HEK293 (cell line): ENCODE measurements around the gene FFAR2.

Experiments
- CTCF ChIA-PET: fragments of 350-600 bp; formaldehyde crosslinking; extraction: SDS; loops from one replicate; lab custom pipeline; 2021; ENCODE audit warnings: antibody characterized with exemption; lab: Yijun Ruan, JAX
- POLR2A ChIA-PET: fragments of 300-600 bp; formaldehyde crosslinking; extraction: SDS; loops from one replicate; lab custom pipeline; 2020; ENCODE audit warnings: antibody characterized with exemption, inconsistent platforms; lab: Yijun Ruan, JAX
- H3K27ac ChIP-seq: fragments of 200-500 bp; sonication (Bioruptor generic); 2 replicates; pipeline ENCODE4 v1.5.1; 2014; ENCODE audit warnings: low read depth, low read length, control low read depth, inconsistent platforms; ENCODE audit errors: extremely low read depth
- H3K36me3 ChIP-seq, 2 experiments: fragments of 200-500 bp in 1 of 2; sonication (Bioruptor generic) in 1 of 2; 1 replicate in 1 of 2; 2 replicates in 1 of 2; pipeline ENCODE4 v1.5.1; 2014 to 2017; ENCODE audit warnings: inconsistent platforms in 2 of 2, low read length in 2 of 2; ENCODE audit not compliant: control insufficient read depth in 2 of 2, insufficient read depth in 1 of 2
- H3K4me1 ChIP-seq: fragments of 200-500 bp; sonication (Bioruptor generic); 2 replicates; pipeline ENCODE4 v1.5.1; 2014; ENCODE audit warnings: mild to moderate bottlenecking, low read length, inconsistent platforms; ENCODE audit not compliant: control insufficient read depth, insufficient read depth
- H3K4me3 ChIP-seq: 2 replicates; pipeline ENCODE4 v1.5.1; 2011; ENCODE audit warnings: low read depth, mild to moderate bottlenecking, control low read depth, low read length, moderate library complexity
- H3K9me3 ChIP-seq: fragments of 200-500 bp; sonication (Bioruptor generic); 2 replicates; pipeline ENCODE4 v1.5.1; 2014; ENCODE audit warnings: low read depth, low read length, inconsistent platforms; ENCODE audit not compliant: control insufficient read depth, insufficient read depth
- BCL11B ChIP-seq: fragments of 450-650 bp; formaldehyde crosslinking; IDR thresholded peaks from 2 replicates; pipeline ENCODE4 v1.5.1; 2016; ENCODE audit warnings: low read depth, missing biosample characterization, missing genetic modification characterization
- GLIS2 ChIP-seq: fragments of 450-650 bp; formaldehyde crosslinking; IDR thresholded peaks from 2 replicates; pipeline ENCODE4 v1.5.1; 2016; ENCODE audit warnings: missing biosample characterization, missing genetic modification characterization
- HOXC10 ChIP-seq: sonication (generic); formaldehyde crosslinking; IDR thresholded peaks from 2 replicates; pipeline ENCODE4 v1.8.1; 2023; ENCODE audit warnings: mild to moderate bottlenecking, missing genetic modification reagents
- IKZF3 ChIP-seq: fragments of 450-650 bp; IDR thresholded peaks from 2 replicates; pipeline ENCODE4 v1.5.0; 2018; ENCODE audit warnings: missing biosample characterization, mild to moderate bottlenecking, missing genetic modification characterization, moderate library complexity
- OVOL3 ChIP-seq: fragments of 450-650 bp; formaldehyde crosslinking; IDR thresholded peaks from 2 replicates; pipeline ENCODE4 v1.5.1; 2016; ENCODE audit warnings: missing biosample characterization, missing genetic modification characterization
- ZBTB17 ChIP-seq: fragments of 450-650 bp; formaldehyde crosslinking; IDR thresholded peaks from 2 replicates; pipeline ENCODE4 v1.5.1; 2016; ENCODE audit warnings: missing biosample characterization, missing genetic modification characterization
- ZFP3 ChIP-seq: fragments of 450-650 bp; formaldehyde crosslinking; IDR thresholded peaks from 2 replicates; pipeline ENCODE4 v1.5.1; 2016; ENCODE audit warnings: low read depth, missing biosample characterization, missing genetic modification characterization
- ZIC2 ChIP-seq: fragments of 450-650 bp; formaldehyde crosslinking; IDR thresholded peaks from 2 replicates; pipeline ENCODE4 v1.5.1; 2016; ENCODE audit warnings: missing biosample characterization, missing genetic modification characterization
- ZNF175 ChIP-seq: fragments of 450-650 bp; formaldehyde crosslinking; IDR thresholded peaks from 2 replicates; pipeline ENCODE4 v1.5.1; 2016; ENCODE audit warnings: missing biosample characterization, missing genetic modification characterization
- ZNF221 ChIP-seq: fragments of 450-650 bp; formaldehyde crosslinking; IDR thresholded peaks from 2 replicates; pipeline ENCODE4 v1.5.1; 2017; ENCODE audit warnings: missing biosample characterization, missing genetic modification characterization, borderline replicate concordance
- ZNF302 ChIP-seq: fragments of 450-650 bp; formaldehyde crosslinking; IDR thresholded peaks from 2 replicates; pipeline ENCODE4 v1.5.1; 2016; ENCODE audit warnings: missing biosample characterization, missing genetic modification characterization, low read depth
- ZNF311 ChIP-seq: fragments of 450-650 bp; formaldehyde crosslinking; IDR thresholded peaks from 2 replicates; pipeline ENCODE4 v1.5.1; 2017; ENCODE audit warnings: missing biosample characterization, missing genetic modification characterization, borderline replicate concordance
- ZNF548 ChIP-seq: fragments of 450-650 bp; formaldehyde crosslinking; IDR thresholded peaks from 2 replicates; pipeline ENCODE4 v1.5.1; 2016; ENCODE audit warnings: missing biosample characterization, missing genetic modification characterization
- ZNF670 ChIP-seq: fragments of 450-650 bp; formaldehyde crosslinking; IDR thresholded peaks from 2 replicates; pipeline ENCODE4 v1.5.1; 2016; ENCODE audit warnings: missing biosample characterization, missing genetic modification characterization, low read depth
- ZSCAN30 ChIP-seq: fragments of 450-650 bp; IDR thresholded peaks from 2 replicates; pipeline ENCODE4 v1.5.1; 2018; ENCODE audit warnings: missing biosample characterization, mild to moderate bottlenecking, missing genetic modification characterization, moderate library complexity
- TF ChIP-seq, protein P1 (sequence below): fragments of 450-650 bp; formaldehyde crosslinking; IDR thresholded peaks from 2 replicates; pipeline ENCODE4 v1.5.1; 2016; ENCODE audit warnings: missing biosample characterization, missing genetic modification characterization
- TF ChIP-seq, protein P2 (sequence below): fragments of 450-650 bp; formaldehyde crosslinking; IDR thresholded peaks from 2 replicates; pipeline ENCODE4 v1.5.1; 2016; ENCODE audit warnings: missing biosample characterization, missing genetic modification characterization, borderline replicate concordance
- TF ChIP-seq, protein P3 (sequence below): fragments of 450-650 bp; formaldehyde crosslinking; IDR thresholded peaks from 2 replicates; pipeline ENCODE4 v1.5.1; 2016; ENCODE audit warnings: missing biosample characterization, missing genetic modification characterization
- TF ChIP-seq, protein P4 (sequence below): fragments of 450-650 bp; formaldehyde crosslinking; IDR thresholded peaks from 2 replicates; pipeline ENCODE4 v1.5.1; 2017; ENCODE audit warnings: missing biosample characterization, missing genetic modification characterization
- TF ChIP-seq, protein P5 (sequence below): fragments of 450-650 bp; formaldehyde crosslinking; IDR thresholded peaks from 2 replicates; pipeline ENCODE4 v1.5.1; 2016; ENCODE audit warnings: missing biosample characterization, missing genetic modification characterization
- TF ChIP-seq, protein P6 (sequence below): fragments of 450-650 bp; formaldehyde crosslinking; IDR thresholded peaks from 2 replicates; pipeline ENCODE4 v1.5.1; 2017; ENCODE audit warnings: missing biosample characterization, missing genetic modification characterization
- TF ChIP-seq, protein P7 (sequence below): fragments of 450-650 bp; formaldehyde crosslinking; IDR thresholded peaks from 2 replicates; pipeline ENCODE4 v1.5.1; 2016; ENCODE audit warnings: missing biosample characterization, missing genetic modification characterization

The FFAR2 gene

DNA sequence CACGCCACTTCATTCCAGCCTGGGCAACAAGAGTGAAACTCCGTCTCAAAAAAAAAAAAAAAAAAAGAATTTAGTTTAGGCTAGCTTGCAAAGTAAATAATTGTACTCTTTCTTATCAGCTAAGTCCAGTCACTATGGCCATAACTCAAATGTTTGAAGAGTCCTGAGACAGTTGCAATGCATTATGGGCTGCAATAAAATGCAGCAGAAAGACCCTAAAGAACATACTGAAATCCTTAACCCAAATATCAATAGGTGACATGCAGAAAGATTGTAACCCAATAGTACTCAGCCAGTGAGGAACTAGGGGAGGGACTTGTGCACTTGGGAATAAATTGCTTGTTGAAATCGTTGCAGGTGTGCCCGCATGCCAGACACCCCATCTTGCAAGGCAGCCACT is 20.9 kb upstream of the FFAR2 start:
- TF ChIP-seq, protein P1, sequence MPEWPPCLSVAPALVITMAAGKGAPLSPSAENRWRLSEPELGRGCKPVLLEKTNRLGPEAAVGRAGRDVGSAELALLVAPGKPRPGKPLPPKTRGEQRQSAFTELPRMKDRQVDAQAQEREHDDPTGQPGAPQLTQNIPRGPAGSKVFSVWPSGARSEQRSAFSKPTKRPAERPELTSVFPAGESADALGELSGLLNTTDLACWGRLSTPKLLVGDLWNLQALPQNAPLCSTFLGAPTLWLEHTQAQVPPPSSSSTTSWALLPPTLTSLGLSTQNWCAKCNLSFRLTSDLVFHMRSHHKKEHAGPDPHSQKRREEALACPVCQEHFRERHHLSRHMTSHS (tag by site-specific recombination): no peak
- TF ChIP-seq, protein P2, sequence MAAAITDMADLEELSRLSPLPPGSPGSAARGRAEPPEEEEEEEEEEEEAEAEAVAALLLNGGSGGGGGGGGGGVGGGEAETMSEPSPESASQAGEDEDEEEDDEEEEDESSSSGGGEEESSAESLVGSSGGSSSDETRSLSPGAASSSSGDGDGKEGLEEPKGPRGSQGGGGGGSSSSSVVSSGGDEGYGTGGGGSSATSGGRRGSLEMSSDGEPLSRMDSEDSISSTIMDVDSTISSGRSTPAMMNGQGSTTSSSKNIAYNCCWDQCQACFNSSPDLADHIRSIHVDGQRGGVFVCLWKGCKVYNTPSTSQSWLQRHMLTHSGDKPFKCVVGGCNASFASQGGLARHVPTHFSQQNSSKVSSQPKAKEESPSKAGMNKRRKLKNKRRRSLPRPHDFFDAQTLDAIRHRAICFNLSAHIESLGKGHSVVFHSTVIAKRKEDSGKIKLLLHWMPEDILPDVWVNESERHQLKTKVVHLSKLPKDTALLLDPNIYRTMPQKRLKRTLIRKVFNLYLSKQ (tag by site-specific recombination): no peak
- TF ChIP-seq, protein P3, sequence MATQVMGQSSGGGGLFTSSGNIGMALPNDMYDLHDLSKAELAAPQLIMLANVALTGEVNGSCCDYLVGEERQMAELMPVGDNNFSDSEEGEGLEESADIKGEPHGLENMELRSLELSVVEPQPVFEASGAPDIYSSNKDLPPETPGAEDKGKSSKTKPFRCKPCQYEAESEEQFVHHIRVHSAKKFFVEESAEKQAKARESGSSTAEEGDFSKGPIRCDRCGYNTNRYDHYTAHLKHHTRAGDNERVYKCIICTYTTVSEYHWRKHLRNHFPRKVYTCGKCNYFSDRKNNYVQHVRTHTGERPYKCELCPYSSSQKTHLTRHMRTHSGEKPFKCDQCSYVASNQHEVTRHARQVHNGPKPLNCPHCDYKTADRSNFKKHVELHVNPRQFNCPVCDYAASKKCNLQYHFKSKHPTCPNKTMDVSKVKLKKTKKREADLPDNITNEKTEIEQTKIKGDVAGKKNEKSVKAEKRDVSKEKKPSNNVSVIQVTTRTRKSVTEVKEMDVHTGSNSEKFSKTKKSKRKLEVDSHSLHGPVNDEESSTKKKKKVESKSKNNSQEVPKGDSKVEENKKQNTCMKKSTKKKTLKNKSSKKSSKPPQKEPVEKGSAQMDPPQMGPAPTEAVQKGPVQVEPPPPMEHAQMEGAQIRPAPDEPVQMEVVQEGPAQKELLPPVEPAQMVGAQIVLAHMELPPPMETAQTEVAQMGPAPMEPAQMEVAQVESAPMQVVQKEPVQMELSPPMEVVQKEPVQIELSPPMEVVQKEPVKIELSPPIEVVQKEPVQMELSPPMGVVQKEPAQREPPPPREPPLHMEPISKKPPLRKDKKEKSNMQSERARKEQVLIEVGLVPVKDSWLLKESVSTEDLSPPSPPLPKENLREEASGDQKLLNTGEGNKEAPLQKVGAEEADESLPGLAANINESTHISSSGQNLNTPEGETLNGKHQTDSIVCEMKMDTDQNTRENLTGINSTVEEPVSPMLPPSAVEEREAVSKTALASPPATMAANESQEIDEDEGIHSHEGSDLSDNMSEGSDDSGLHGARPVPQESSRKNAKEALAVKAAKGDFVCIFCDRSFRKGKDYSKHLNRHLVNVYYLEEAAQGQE (tag by site-specific recombination): no peak
- TF ChIP-seq, protein P4, sequence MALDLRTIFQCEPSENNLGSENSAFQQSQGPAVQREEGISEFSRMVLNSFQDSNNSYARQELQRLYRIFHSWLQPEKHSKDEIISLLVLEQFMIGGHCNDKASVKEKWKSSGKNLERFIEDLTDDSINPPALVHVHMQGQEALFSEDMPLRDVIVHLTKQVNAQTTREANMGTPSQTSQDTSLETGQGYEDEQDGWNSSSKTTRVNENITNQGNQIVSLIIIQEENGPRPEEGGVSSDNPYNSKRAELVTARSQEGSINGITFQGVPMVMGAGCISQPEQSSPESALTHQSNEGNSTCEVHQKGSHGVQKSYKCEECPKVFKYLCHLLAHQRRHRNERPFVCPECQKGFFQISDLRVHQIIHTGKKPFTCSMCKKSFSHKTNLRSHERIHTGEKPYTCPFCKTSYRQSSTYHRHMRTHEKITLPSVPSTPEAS (tag by site-specific recombination): no peak
- TF ChIP-seq ZNF311 (tag by site-specific recombination) (no peak), HOXC10 (CRISPR knock-in tag) (no peak)
- POLR2A ChIA-PET: interaction anchor here (0.6 to 0.8 kb wide), 2 partner anchors 85 to 318 kb away, joined by 3 to 5 read pairs; partner anchors contain the start of genes PSENEN and U2AF1L4
- H3K36me3 ChIP-seq: no peaks in the 10 kb centered on the region
- CTCF ChIA-PET: interaction anchor here (0.7 to 1.4 kb wide), 2 partner anchors 8 to 75 kb away, joined by 3 to 4 read pairs; no protein-coding TSS in a partner anchor
- no peak overlapping the region for H3K4me3 ChIP-seq
- H3K9me3 ChIP-seq: peaks cover 9% of the 10 kb centered on the region
- H3K4me1 ChIP-seq: peaks cover 5% of the 10 kb centered on the region; the same call in 1 of the 2 replicates
- no peak overlapping the region for H3K27ac ChIP-seq

DNA sequence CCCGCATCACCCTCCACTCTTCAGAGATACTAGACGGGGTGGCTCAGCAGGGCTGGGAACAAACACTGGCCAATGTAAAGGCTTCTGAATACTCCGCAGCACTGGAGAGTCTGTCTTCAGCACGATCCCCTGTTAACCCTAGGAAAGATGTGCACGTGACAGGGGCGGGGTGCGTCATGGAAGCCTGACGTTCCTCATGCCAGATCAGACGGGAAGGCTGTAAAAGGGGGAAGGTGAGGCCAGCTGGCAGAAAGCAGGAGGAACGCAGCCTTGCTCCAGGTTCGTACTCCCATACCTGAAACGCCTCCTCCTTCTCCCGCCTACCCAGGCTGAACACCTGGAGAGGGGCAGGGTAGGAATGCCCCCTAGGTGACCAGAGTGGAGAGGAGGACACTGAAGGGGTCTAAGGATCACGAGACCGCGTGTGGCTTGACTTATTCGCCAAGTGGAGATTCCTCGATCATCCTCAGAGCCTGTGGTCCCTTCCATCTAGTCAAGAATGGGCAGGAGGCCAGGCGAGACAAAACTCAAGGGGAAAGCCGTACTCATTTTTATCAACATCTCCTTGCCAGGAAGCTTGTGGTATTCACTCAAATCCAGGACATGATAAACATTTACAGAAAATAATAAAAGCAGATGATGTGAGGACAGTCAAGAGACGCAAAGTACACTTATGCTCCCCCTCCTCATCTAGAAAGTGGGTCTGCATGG is 18.2 kb upstream of the FFAR2 start:
- Histone ChIP-seq H3K4me3 (no peak overlapping the region), H3K27ac (no peak overlapping the region), H3K9me3 (peaks cover 12% of the 10 kb centered on the region), H3K4me1 (peaks cover 5% of the 10 kb centered on the region; the same call in 1 of the 2 replicates), H3K36me3 (no peaks in the 10 kb centered on the region)
- ChIA-PET CTCF (interaction anchor here (1.2 to 2.0 kb wide), 3 partner anchors 65 to 81 kb away, joined by 3 to 7 read pairs (median 5); no protein-coding TSS in a partner anchor), POLR2A (interaction anchor here (0.7 kb wide), 1 partner anchor 767 kb away, joined by 3 read pairs; no protein-coding TSS in a partner anchor)
- TF ChIP-seq GLIS2 (tag by site-specific recombination): no peak
- TF ChIP-seq ZSCAN30 (tag by site-specific recombination): no peak
- TF ChIP-seq ZNF175 (tag by site-specific recombination): no peak
- TF ChIP-seq ZNF302: no peak
- TF ChIP-seq, protein P5, sequence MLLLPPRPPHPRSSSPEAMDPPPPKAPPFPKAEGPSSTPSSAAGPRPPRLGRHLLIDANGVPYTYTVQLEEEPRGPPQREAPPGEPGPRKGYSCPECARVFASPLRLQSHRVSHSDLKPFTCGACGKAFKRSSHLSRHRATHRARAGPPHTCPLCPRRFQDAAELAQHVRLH (tag by site-specific recombination): no peak
- TF ChIP-seq ZNF548: no peak
- no peak for TF ChIP-seq ZNF221 (tag by site-specific recombination)
- no peak for TF ChIP-seq ZBTB17 (tag by site-specific recombination)
- no peak for TF ChIP-seq BCL11B (tag by site-specific recombination)
- no peak for TF ChIP-seq IKZF3 (tag by site-specific recombination)
- no peak for TF ChIP-seq ZFP3 (tag by site-specific recombination)
- TF ChIP-seq, protein P6, sequence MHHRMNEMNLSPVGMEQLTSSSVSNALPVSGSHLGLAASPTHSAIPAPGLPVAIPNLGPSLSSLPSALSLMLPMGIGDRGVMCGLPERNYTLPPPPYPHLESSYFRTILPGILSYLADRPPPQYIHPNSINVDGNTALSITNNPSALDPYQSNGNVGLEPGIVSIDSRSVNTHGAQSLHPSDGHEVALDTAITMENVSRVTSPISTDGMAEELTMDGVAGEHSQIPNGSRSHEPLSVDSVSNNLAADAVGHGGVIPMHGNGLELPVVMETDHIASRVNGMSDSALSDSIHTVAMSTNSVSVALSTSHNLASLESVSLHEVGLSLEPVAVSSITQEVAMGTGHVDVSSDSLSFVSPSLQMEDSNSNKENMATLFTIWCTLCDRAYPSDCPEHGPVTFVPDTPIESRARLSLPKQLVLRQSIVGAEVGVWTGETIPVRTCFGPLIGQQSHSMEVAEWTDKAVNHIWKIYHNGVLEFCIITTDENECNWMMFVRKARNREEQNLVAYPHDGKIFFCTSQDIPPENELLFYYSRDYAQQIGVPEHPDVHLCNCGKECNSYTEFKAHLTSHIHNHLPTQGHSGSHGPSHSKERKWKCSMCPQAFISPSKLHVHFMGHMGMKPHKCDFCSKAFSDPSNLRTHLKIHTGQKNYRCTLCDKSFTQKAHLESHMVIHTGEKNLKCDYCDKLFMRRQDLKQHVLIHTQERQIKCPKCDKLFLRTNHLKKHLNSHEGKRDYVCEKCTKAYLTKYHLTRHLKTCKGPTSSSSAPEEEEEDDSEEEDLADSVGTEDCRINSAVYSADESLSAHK (tag by site-specific recombination): no peak
- TF ChIP-seq OVOL3 (tag by site-specific recombination): no peak
- TF ChIP-seq ZNF670 (tag by site-specific recombination): no peak
- no peak for TF ChIP-seq ZIC2
- TF ChIP-seq, protein P7, sequence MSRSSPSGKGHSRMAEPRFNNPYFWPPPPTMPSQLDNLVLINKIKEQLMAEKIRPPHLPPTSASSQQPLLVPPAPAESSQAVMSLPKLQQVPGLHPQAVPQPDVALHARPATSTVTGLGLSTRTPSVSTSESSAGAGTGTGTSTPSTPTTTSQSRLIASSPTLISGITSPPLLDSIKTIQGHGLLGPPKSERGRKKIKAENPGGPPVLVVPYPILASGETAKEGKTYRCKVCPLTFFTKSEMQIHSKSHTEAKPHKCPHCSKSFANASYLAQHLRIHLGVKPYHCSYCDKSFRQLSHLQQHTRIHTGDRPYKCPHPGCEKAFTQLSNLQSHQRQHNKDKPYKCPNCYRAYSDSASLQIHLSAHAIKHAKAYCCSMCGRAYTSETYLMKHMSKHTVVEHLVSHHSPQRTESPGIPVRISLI (tag by site-specific recombination): no peak
